Kidney glomerular epithelial cell (primary cell): ENCODE data around the gene IQCH.

ENCODE experiments used
- DNase-seq: peaks from one replicate; lab custom pipeline; 2025; lab: John Stamatoyannopoulos, UW

Gene IQCH

GRCh38 chr15:67505675-67506572, 251.3 kb downstream of the IQCH start:
- no peak for DNase-seq

DNA sequence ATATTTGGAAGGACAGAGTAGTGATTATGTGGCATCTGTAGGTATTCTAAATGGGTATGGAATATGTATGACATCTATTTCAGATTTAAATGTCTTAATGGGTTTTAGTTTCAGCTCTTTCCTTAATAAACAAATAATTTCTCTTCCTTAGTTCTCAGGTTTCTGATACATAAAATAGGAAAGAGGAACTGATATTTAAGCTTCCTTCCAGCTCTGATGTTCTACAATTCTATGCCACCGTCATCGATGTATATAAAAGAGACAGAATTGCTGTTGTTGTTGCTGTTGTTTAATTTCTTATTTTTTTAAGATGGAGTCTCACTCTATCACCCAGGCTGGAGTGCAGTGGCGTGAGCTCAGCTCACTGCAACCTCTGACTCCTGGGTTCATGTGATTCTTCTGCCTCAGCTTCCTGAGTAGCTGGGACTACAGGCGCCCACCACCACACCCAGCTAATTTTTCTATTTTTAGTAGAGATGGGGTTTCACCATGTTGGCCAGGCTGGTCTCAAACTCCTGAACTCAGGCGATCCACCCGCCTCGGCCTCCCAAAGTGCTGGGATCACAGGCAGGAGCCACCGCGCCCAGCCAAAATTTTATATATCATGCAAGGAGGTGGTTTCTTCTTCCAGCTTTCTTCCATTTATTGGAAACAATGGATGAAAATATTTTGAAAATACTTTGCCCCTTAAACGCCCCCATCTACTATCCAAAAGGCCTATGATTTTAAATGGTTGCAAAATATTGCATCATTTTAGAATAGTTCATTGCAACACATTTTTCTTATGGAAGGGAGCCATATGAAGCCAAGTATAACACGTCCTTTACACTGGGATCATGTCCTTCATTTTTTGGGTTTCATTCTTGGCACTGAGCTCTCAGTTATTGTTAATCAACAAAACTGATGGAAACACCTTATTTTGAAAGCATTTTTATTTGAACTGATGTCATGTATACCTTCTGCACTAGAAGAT, 252.5 kb downstream of the IQCH start:
- no peak for DNase-seq

- no peak for DNase-seq
Measured at GRCh38 chr15:67508407-67508806, 253.8 kb downstream of the IQCH start.

- no peak for DNase-seq
Measured at GRCh38 chr15:67509918-67510317, 255.3 kb downstream of the IQCH start.

GRCh38 chr15:67510597-67511190, 256.1 kb downstream of the IQCH start:
- peak; percentile 42 for DNase-seq

GRCh38 chr15:67511606-67512005, 257.0 kb downstream of the IQCH start:
- DNase-seq, result no peak

- DNase-seq, result no peak
Measured at GRCh38 chr15:67512140-67512539, 257.6 kb downstream of the IQCH start.

DNA sequence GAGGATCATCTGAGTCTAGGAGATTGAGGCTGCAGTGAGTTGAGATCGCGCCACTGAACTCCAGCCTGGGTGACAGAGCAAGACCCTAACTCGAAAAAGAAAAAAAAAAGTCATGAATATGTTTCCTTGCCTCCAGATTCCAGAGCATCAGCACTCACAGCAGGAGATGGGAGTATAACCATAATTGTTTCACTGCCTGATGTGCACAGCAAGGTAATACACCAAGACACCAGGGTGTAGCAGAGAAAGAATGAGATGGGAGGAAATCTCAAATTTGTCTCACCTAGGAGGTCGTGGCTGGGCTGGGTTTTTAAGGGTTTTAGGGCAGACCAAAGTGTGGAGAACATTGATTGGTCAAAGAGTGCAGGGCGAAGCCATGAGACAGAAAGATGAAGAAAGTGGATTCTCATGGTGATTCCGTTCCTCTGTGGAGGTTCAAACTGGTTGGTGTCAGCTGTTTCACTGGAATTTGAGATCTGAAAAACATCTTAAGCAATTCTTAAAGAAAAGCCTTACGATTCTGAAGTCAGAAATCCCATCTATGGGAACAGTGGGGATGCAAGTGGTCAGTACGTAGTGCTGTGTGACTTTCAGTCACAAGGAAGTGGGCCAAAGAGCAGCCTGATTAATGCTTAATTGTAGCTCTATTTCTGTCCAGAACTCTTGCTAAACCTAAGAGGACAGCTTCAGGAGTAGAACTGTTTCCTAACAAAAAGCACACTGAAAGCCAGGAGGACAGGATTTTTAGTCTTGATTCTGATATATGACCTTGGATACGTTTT, 258.5 kb downstream of the IQCH start:
- no peak for DNase-seq

- no peak for DNase-seq
Measured at GRCh38 chr15:67515090-67515489, 260.5 kb downstream of the IQCH start.

GRCh38 chr15:67515557-67515956, 261.0 kb downstream of the IQCH start:
- DNase-seq, result no peak

GRCh38 chr15:67520321-67521028, 265.9 kb downstream of the IQCH start:
- DNase-seq, result no peak

DNA sequence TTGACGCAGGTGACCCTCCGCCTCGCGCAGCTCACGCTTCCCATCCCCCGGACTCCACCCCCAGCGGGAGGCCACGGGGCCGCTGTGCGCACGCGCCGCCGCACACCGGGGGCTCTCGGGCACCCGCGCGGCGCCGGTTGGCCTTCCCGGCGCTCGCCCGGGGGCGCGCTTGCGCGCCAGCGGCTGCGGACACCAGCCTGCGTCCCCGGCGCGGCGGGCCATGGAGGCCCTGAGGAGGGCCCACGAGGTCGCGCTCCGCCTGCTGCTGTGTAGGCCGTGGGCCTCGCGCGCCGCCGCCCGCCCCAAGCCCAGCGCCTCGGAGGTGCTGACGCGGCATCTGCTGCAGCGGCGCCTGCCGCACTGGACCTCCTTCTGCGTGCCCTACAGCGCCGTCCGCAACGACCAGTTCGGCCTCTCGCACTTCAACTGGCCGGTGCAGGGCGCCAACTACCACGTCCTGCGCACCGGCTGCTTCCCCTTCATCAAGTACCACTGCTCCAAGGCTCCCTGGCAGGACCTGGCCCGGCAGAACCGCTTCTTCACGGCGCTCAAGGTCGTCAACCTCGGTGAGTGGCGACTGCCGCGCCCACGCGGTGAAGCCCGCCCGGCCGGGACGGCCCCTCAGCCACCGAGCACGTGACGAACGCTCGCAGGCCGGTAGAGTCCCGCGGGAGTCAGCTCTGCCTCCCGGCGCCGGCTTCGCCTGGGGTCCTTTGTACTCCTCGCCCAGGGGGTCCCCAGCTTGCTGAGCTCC, 266.6 kb downstream of the IQCH start, which contains the start of gene C15orf61:
C15orf61 (plus strand) TSS at position 103 of the 754 bp plus-strand sequence; CDS start at position 221, 118 bp downstream.
- peak; percentile 59 for DNase-seq

DNA sequence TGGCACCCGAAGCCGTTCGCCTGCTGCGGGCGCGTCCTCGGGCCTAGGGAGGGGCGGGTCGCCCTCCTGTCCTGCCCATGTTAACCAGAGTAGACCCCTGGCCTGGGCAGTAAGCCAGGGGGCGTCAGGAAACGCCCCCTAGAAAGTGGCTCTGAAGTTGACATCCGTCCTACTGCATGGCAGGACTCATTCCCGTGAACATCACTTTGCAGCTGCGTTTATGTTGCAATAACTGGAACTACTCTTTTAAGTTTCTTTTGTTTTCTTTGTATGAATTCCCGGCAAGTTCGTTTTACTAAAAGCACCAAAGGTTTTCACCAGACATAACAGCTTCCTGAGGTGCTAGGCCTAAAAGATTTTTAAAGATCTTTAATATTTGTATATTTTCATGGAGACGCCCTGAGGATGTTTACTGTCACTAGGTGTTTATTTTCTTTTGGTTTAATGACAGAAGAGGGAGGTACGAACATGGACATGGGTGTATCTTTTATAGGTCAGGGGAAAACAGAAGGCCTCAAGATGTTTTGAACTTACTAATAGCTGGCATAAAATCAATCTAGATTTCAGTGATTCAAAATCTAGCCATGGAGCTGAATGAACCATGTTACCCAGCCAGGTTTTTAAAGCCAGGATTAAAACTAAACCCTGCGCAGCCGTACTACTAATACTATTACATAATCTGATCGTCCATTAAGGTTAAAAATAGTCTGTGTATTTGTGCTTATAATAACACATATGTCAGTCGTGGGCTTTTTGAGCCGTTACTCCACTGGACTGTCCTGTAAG, 267.4 kb downstream of the IQCH start:
- DNase-seq, result peak; percentile 46

DNA sequence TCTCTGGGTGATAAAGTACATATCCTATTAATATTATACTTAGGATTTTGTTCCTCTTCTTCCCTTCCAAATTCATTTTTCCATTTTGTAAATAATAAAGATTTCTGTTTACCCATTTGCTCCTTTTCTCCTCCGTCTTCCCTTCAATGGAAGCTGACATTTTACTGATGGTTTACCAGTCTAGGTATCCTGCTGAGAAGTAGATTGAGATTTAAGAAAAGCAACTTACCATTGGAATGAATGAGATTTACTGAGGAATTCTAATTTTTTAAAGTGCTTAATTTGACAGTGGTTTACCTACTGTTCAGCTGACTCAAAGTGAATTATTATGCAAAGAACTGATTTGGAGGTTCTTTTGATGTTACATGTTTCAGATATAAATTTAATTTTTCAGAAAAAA, 268.7 kb downstream of the IQCH start:
- DNase-seq, result no peak

GRCh38 chr15:67524235-67524634, 269.6 kb downstream of the IQCH start:
- DNase-seq, result peak; percentile 20

- DNase-seq, result no peak
Measured at GRCh38 chr15:67528513-67528912, 273.9 kb downstream of the IQCH start.

- DNase-seq, result no peak
Measured at GRCh38 chr15:67531379-67531914, 276.9 kb downstream of the IQCH start.

GRCh38 chr15:67533873-67534272, 279.3 kb downstream of the IQCH start:
- no peak for DNase-seq

DNA sequence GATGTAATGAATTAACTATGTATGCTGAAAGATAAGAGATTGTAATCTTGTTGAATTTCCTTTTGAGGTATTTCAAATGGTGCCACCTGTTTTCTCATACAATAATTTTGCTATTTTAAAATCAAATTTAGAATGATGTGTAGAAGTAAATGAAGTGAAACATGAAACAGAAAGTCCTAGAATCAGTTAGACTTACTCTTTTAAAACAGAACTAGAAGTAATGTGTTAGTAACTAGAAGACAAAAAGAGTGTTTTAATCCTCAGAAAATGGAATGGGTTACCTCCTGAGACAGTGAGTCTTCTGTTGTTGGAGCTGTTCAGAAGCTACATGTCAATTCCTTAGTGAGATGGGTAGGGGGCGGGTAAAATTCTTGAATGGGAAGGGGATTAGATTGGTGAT, 279.8 kb downstream of the IQCH start:
- no peak for DNase-seq
